Stimulated activated CD8-positive, alpha-beta memory T cell treated with anti-CD3 and anti-CD28 coated beads, Interleukin-4, amount 100 ng/mL, for 4 hours (primary cell): Measurements from ENCODE around the gene CD24.
A peak's percentile ranks its signal among the peaks of the same experiment; 100 is the strongest.
"Not testable (repeated sequence)": the region's sequence is repeated elsewhere in the genome, so short reads cannot be mapped to it uniquely, and the experiment has no call there.

Experiments
- DNase-seq, 2 donors: peaks; one replicate each; pipeline ENCODE4 v3.0.0-alpha.2; 2020; ENCODE audit warnings: low read depth in 2 of 2, low spot score in 1 of 2

The CD24 gene, protein sequence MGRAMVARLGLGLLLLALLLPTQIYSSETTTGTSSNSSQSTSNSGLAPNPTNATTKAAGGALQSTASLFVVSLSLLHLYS

DNA sequence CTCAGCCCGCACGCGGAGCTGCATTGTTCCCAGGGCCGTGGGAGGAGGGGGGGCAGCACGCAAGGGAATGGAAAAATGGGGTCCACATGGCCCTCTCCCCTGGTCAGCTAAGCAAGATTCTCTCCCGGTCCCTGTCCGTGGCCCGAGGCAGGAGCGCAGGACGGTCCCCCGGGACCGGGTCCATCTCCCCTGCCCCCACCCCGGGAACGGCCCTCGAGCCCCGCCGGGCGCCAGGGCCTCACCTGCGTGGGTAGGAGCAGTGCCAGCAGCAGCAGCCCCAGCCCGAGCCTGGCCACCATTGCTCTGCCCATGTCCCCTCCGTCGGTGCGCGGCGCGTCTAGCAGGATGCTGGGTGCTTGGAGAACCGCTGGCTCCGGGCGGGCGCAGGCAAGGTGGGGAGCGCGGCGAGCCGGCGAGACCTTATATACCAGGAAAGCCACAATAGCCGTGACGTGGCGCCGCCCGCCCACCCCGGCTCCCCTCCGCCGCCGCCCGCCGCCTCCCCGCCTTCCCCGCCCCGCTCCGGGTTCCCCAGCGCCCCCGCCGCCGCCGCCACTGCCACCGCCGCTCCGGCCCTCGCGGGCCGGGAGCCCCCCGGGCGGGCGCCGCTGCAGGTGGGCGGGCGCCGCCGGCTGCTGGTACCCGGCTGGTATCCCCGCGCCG is at the start of gene CD24:
Gene CD24, minus strand, starts transcription at position 394 of the 663 bp plus-strand sequence. Its CDS starts 83 bp downstream, at position 311.
- DNase-seq: no peak

DNA sequence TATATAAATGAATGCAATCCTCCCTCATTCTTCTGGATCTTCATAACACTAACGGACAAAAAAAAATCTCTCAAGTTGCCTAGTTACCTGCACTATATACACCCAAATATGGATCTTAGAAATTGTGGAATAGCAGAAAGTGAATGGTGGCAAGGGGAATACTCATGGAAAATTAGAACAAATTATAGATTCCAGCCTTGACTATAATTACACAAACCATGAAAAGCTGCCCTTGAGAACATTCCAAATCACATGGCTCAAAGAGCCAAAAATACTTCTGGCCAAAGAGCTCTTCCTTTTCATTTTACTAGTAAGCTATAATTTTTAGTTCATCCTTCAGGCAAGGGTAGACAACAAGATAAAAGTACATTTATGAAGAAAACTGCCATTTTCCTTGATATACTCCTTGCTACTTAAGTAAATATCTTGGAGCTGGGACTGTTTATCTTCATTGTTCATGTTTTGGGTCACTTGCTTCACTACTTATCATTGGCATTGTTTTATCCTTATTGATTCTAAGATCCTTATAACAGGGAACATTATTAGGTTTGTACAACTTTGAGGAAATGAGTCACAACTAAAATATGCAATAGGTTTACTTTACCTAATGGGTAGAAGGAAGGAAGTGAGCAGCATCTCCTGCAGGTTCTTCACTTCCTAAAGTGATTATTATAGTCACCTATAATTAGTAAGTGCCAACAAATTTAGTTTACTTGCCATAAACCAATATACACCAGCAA is 47.1 kb upstream of the CD24 start:
- no peak for DNase-seq

DNA sequence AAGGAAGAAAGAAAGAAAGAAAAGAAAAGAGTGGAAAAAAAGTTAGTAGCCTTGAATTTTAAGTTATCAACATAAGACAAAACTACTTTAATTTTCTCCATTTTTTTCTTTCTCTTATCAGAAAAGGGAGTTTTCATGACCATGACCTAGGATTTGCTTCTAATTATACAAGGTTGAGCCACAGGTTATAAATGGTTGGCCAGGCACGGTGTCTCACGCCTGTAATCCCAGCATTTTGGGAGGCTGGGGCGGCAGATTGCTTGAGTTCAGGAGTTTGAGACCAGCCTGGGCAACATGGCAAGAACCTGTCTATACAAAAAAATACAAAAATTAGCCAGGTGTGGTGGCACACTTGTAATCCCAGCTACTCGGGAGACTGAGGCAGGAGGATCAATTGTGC is 45.7 kb upstream of the CD24 start:
- no peak for DNase-seq

DNA sequence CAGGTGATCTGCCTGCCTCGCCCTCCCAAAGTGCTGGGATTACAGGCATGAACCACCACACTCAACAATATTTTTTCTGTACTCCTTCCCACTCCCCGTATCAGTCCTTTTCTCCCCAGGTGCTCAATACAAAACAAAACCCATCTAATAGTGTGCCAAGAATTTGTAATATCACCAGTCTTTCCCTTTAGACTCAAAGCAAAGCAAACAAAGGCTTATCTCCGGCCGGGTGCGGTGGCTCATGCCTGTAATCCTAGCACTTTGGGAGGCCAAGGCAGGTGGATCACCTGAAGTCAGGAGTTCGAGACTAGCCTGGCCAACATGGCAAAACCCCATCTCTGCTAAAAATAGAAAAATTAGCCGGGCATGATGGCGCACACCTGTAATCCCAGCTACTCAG is 45.1 kb upstream of the CD24 start:
- DNase-seq: not testable (repeated sequence)

DNA sequence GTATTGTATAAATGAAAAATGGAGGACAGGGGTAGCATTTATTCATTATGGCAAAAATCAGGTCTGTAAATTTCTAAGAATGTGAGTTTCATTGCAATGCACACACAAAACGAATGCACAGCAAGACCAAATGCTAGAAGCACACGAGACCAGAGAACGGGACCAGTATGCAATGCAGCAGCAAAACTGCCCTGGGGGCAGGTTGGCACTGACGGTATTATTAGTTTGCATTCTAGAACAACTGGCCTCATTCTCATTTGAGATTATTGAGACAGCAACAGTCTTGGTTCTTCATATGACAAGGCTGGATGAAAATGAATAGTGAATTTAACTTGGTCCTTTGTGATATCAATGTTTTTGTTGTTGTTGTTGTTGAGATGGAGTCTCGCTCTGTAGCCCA is 44.5 kb upstream of the CD24 start:
- DNase-seq: no peak

DNA sequence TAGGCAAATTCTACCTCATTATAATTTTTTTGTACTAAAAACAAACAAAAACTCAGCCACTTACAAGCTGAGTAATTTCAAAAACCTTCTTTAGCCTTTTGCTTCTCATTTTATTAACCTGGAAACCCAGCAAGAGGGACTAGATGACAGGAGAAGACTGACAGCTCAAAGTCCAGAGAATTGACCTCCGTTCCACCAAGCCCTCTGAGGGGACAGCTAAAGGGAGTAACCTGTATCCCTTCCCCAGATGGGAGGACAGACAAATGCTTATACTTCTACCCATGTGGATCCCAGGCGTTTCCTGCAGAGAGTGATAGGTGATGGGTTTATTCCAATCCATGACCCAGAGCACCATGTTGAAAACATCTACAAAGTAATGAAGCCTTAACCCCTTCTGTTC is 35.0 kb upstream of the CD24 start:
- no peak for DNase-seq

DNA sequence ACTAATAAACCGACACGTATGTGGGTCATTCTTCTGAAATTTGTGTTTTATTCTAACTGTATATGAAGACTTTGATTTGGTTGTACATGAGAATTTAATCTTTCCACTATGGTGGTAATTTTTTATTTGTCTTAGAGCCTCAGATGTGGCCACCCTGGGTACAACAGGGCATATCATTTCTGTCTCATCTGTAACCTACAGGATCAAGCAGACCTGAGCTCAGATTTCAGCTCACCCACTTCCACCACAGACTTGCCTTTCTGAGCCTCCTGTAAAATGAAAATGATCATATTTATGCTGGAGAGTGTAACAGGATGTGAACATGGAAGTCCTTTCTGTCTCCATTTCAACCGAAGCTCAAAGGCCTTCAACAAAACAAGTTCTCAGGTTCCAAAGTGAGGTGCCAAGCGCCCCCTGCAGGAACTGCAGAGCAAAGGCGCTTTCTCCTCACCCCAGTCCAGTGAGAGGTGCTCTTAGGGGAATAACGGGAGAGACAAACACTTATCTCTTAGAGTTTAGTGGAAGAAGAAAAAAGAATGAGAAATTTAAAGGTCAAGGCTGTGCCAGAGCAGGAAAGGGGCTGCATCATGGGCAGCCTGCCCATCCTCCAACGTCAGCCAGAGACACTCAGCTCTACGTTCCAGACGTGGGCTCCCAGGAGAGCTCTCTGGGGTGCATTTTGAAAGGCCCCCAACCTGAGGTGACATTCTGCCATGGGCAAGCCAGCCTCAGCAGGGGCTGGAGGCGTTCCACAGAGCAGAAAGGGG is 23.0 kb upstream of the CD24 start:
- DNase-seq: peak in 1 of 2 donors; percentile 15

DNA sequence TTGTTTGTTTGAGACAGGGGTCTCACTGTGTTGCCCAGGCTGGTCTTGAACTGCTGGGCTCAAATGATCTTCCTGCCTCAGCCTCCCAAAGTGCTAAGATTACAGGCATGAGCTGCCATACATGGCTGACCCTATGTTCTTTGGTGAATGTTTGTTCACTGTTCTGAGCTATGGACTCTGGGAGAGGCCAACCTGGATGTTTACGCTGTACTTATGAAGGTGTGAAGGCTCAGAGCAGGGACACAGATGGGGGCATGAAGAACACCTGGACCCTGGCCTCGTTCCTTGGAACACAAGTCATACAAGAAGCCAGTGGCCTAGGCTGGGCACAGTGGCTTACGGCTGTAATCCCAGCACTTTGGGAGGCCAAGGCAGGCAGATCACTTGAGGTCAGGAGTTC is 21.1 kb upstream of the CD24 start:
- no peak for DNase-seq

DNA sequence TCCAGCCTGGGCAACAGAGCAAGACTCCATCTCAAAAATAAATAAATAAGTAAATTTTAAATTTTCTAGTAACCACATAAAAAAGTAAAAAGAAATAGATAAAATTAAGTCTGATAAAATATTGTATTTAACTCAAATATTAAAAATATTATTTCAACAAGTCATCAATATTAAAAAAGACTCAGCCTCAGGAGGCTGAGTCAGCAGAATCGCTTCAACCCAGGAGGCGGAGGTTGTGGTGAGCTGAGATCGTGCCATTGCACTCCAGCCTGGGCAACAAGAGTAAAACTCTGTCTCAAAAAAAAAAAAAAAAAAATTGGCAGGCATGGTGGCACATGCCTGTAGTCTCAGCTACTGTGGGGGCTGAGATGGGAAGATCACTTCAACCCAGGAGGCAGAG is 15.2 kb upstream of the CD24 start:
- DNase-seq: not testable (repeated sequence)

DNA sequence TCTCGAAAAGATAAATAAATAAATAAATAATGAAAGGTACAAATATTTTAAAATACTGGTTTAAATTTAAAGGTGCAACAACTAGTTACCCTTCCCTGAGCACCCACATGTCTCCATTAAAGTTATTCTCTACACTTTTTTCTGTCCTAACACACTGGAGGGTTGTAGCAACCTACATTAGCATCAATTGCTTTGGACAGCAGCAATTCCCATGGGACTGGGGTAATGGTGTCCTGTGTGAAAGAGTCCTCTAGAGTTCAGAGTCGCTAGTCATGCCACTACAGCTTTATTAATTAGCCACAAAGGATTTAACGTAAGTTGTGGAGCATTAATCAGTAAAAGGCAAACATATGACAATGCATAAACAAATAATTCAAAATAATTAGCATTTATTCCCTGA is 14.1 kb upstream of the CD24 start:
- no peak for DNase-seq

DNA sequence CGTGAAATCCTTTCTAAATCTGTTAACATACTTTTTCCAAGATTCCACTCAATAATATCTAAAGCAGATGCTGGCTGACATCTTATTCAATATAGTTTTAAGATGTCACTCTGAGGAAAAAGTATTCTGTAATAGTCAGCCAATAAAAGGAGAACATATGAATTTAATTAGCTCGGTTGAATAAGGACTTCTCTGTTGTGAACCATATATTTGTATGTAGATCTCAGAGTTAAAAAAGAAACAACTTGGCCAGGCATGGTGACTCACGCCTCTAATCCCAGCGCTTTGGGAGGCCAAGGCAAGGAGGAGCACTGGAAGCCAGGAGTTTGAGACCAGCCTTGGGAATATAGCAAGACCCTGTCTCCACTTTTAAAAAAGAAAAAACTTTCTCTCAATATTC is 7.4 kb upstream of the CD24 start:
- DNase-seq: no peak

DNA sequence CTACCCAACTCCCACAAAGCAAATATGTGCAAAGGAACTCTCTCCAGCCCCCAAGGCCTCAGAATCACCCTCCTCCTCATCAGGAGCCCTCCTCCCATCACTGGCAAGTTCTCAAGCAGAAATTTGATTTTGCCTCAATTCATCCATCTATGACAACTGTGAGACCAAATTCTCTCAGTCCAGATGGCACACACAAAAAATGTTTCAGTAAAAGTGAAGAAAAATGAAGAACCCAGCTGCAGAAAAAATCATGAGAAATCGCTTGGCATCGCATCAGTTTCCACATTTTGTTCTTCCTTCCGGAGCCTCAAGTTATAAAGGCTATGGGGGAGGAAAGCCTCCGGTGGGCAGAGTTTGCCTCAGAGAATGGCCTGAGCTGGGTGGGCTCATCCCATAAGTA is 6.4 kb upstream of the CD24 start:
- no peak for DNase-seq

DNA sequence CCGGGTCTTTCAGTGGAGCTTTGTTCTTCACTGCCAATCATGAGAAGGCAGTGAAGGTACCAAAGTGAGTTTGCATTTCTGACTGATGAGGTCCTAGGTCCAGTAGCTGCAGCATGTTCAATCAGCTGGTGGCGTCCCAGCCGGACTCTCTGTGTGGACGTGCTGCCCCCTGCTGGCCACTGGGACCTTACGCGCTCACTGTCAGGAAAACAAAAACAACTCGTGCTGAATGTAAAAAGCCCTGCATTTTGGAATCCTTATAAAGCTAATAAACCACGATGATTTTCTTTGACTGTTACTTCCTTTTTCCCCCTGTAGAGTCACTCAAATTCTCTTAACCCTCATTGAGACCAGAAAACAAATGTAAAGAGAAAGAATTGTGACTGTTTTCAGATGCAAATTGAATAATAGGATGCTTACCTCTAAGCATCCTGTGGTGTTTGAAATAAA is 4.9 kb upstream of the CD24 start:
- DNase-seq: peak; percentile 44 to 73

DNA sequence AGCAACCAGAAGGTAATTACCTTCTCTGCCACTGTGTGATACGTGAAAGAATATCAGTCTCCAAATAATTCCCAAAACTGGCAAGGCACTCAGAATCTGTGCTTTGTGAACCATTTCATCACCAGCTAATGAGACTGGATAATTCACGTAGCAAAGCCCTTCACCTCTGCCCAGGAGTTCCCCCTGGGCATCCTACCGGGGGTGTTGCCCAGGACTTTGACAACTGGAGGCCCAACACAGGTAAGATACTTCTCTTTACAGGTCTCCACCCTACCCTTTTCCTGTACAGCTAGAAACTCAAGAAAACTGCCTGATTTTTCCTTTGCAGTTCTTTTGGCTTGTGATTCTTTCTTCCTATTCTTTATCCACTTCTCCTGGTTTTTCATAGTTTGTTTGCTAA is 2.7 kb upstream of the CD24 start:
- no peak for DNase-seq

DNA sequence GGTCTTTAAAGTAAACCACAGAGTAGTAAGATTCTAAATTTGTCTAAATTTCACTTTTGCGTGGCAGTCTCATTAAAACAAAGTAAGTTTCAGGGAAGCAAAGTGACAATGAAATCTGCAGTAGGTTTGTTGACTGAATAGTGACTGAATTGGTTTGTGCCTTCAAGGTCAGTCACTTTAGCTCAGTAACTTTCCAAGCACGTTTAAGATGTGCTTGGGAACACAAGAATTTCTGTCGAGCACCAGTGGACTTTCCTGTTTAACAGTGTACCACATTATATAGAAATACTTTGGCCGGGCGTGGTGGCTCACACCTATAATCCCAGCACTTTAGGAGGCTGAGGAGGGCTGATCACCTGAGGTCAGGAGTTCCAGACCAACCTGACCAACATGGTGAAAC is 1.7 kb upstream of the CD24 start:
- DNase-seq: no peak

DNA sequence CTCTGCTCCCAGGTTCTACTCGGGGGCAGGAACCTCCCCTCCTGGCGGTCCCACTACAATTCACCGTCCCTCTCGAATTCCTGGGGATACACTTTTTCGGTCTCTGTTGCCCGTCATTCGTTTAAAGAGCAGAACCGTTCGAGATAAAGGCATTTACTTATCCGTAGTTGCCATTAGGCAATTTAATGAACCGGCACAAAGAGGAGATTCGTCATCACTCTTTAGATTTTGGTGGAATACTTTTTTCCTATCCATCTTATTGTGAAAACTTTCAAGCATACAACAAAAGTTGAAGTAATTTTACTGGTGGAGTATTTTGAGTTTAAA is 1.2 kb upstream of the CD24 start:
- DNase-seq: no peak

DNA sequence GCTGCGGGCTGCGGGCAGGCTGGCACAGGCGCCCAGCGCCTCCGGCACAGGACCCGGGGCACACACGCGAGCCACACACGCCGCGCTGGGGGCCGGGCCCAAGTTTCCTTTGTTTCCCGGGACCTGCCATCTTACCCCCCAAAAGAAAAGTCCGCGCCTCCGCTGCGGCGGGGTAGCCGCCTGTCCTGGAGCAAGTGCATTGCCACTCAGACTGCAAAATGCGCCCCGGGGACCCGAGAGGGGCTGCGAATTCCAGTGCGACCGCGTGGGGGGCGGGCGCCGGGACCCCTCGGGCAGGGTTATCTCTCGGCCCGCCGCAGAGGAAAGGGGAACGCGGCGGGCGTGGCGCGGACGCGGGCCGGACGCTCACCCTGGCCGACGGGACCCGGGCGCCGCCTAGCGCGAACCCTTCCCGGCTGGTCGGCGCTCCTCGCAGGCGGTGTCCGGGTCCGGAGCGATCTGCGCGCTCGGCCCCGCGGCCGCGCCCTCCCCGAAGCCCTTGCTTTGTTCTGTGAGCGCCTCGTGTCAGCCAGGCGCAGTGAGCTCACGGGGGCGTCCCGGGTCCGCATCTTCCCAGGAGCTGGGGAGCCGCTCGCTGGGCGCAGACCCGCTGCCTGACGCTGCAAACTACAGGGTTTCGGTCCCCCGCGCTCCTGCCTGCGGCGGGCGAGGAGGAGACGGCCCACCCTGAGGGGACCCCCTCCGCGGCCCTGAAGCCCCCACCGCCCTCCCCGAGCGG is 639 bp upstream of the CD24 start:
- DNase-seq: no peak

DNA sequence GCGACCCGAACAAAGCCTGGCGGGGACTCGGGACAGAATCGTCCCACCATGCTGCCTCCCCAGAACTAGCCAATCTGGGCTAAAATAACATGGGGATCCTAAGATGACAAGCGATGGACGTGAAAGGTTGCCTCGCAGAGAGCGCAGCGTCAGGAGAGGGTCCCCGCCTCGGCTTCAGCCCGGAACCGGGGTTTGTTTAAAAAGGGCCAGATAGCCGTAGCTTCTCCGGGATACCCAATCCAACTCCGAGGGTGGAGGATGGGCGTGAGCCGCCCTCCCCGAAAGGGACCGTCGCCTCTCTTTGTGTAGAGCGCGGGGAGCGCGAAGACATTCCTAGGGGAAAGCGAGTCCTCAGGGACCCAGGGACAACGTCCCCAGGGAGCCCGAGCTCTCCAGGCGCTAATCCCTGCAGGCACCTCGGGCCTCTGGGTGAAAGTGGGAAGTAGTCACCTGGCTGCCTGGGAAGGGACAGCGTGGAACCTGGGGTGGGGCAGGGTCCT is 643 bp downstream of the CD24 start:
- no peak for DNase-seq

DNA sequence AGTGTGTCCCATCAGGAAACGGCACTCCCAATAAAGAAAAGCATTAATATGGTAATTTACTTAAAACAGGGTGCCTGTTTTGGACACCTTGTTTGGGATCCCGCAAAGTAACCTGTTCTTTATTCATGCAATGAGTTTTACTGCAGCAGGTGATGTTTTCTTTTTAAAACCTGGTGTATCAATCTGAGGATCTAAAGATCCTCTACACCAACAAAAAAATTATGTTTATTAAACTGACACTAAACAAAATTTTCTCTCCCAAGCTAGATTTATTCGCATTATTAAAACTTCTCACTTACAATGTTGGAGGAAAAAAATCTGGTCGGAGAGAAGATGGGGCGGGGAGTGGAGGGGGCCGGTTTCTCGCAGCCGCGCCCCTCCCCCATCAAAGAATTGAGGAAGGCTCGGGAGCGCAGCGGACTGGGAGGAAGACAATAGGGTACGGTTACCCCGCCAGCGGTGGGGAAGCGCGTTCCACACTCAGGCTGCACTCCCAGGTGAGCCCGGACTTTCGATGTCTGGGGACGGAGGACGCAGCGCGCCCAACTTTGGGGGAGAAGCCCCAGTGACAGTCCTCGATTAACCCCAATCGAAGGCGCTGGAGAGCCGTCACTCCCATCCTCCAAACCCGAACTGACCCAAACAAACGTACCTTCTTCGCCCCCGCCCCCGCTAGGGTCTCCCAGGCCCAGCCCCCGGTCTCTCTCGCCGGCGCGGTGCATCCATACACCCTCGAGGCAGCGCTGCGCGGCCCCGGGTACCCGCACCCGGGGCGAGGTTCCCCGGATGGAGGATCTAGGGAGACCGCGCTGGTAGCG is 1.3 kb downstream of the CD24 start:
- DNase-seq: no peak

DNA sequence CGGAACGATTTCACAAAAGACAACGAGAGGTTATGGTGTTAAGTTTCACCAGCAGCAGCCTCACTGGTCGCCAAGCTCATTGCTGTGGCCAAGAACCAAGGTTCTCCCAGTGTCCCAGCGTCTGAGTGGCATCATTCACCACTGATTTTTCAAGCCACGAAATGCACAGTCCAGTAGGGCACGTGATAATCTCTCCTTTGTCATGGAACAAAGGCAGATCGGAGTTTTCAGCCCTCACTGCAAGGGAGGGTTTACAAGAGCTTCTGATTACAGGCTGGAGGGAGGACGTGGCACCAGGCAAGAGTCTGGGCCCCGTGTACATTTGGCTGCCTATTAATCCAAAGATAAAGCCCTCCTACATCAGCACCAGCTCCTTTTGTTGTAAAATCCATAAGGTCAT is 2.0 kb downstream of the CD24 start:
- no peak for DNase-seq
